ENCODE data around the gene HMCN2.

The HMCN2 gene

DNA sequence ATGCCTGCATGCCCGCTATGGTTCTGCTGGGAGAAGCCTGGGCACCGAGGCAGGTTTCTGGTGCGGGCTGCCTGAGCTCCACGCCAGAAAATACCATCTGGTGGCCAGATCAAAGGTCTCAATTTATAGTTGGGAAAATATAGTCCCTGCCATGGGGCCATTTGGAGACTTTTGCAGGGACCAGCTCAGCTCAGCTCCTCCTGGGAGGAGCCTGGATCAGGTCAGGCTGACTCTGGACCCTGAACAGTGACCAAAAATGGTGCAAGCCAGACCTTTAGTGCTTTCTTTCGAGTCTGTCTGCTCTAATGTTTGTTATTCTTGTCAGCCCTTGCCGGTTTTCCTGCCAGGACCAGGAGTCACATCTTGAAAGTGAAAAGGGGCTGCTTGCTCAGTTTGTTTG is 31.8 kb downstream of the HMCN2 start:
- H2BK12ac ChIP-seq (ENCODE audit: low read length) = no peak overlapping the region

DNA sequence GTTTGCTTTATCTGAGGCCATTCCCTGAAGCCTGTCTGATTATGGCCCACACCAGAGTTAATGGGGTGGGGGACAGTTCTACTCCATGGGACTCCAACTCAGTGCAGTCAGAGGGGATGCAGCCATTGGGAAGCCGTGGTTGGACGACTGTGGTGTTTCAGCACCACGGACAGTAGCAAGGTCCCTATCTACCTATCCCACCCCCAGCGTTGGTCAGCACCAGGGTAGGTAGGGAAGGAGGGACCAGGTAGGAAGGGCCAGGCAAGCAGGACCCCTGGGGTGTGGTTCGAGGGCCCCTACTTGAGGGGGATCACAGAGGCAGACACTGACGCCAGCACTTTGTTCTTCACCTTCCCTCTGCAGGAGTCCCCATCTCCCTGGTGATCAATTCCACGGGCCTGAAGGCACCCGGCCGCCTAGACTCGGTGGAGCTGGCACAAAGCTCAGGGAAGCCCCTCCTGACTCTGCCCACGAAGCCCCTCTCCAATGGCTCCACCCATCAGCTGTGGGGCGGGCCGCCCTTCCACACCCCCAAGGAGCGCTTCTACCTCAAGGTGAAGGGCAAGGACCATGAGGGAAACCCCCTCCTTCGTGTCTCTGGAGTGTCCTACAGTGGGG is 33.2 kb downstream of the HMCN2 start:
- no peak overlapping the region for H2BK5ac ChIP-seq (ENCODE audit: low read length)
- no peaks in the 10 kb centered on the region for H3K36me3 ChIP-seq (replicated peaks in 1 of 2; ENCODE audit: control insufficient read depth in 2 of 2, insufficient read depth in 2 of 2, low read length in 2 of 2)
- H2AK5ac ChIP-seq (ENCODE audit: low read depth, low read length) = no peak overlapping the region
- H4K8ac ChIP-seq (ENCODE audit: low read depth, low read length) = no peak overlapping the region
- H3K18ac ChIP-seq (ENCODE audit: low read length) = no peak overlapping the region
- no peaks in the 10 kb centered on the region for H3K79me1 ChIP-seq (ENCODE audit: low read depth, low read length)
- no peak overlapping the region for H3K9ac ChIP-seq (ENCODE audit: low read depth, low read length, poor library complexity)
- no peaks in the 10 kb centered on the region for H3K9me3 ChIP-seq (replicated peaks in 1 of 2; ENCODE audit: control insufficient read depth in 2 of 2, insufficient read depth in 1 of 2, low read depth in 1 of 2, low read length in 2 of 2)
- peak overlapping the region in 1 of 2 donors; percentile 24 for H3K4me3 ChIP-seq (ENCODE audit: low read length in 2 of 2)
- H2AFZ ChIP-seq (ENCODE audit: low read length) = no peak overlapping the region
- no peak overlapping the region for H3K4me2 ChIP-seq (ENCODE audit: insufficient read depth, low read length, poor library complexity, severe bottlenecking)
- H3K27me3 ChIP-seq (ENCODE audit: control insufficient read depth in 3 of 3, insufficient read depth in 3 of 3, low read depth in 1 of 3, low read length in 3 of 3) = peaks cover 0 to 22% (median 0%) of the 10 kb centered on the region in 3 experiments
- H2BK120ac ChIP-seq (ENCODE audit: low read depth, low read length) = no peak overlapping the region
- no peak overlapping the region for H3K4ac ChIP-seq (ENCODE audit: low read length)
- H3K4me1 ChIP-seq (ENCODE audit: control insufficient read depth in 2 of 2, insufficient read depth in 1 of 2, low read depth in 1 of 2, low read length in 2 of 2) = no peaks in the 10 kb centered on the region
- no peak overlapping the region for H3K23ac ChIP-seq (ENCODE audit: low read depth, low read length, poor library complexity)
- no peak overlapping the region for H3K14ac ChIP-seq (ENCODE audit: low read length)
- H2BK15ac ChIP-seq (ENCODE audit: low read length) = no peak overlapping the region
- H2BK12ac ChIP-seq (ENCODE audit: low read length) = no peak overlapping the region
- H3K27ac ChIP-seq (replicated peaks; ENCODE audit: low read length) = no peak overlapping the region
- no peak overlapping the region for H4K91ac ChIP-seq (ENCODE audit: low read depth, low read length, poor library complexity)
- DNase-seq (ENCODE audit: low spot score) = peak; percentile 48
- no CpG with 5 or more reads among the region's 15 CpGs for WGBS, 2 donors (ENCODE audit: extremely low coverage in 2 of 2, insufficient read length in 2 of 2, insufficient replicate concordance in 1 of 2)

More for the DNA sequence above, 31.8 kb downstream of the HMCN2 start:
- no peak overlapping the region for H3K4me3 ChIP-seq (ENCODE audit: low read length in 2 of 2)
- H2BK5ac ChIP-seq (ENCODE audit: low read length) = no peak overlapping the region
- no CpG with 5 or more reads among the region's 6 CpGs for WGBS, 2 donors (ENCODE audit: extremely low coverage in 2 of 2, insufficient read length in 2 of 2, insufficient replicate concordance in 1 of 2)
- no peak overlapping the region for H3K4me2 ChIP-seq (ENCODE audit: insufficient read depth, low read length, poor library complexity, severe bottlenecking)
- no peaks in the 10 kb centered on the region for H3K36me3 ChIP-seq (replicated peaks in 1 of 2; ENCODE audit: control insufficient read depth in 2 of 2, insufficient read depth in 2 of 2, low read length in 2 of 2)
- no peak overlapping the region for H3K27ac ChIP-seq (replicated peaks; ENCODE audit: low read length)
- H4K8ac ChIP-seq (ENCODE audit: low read depth, low read length) = no peak overlapping the region
- no peaks in the 10 kb centered on the region for H3K79me1 ChIP-seq (ENCODE audit: low read depth, low read length)
- no peaks in the 10 kb centered on the region for H3K9me3 ChIP-seq (replicated peaks in 1 of 2; ENCODE audit: control insufficient read depth in 2 of 2, insufficient read depth in 1 of 2, low read depth in 1 of 2, low read length in 2 of 2)
- H3K4me1 ChIP-seq (ENCODE audit: control insufficient read depth in 2 of 2, insufficient read depth in 1 of 2, low read depth in 1 of 2, low read length in 2 of 2) = no peaks in the 10 kb centered on the region
- H4K91ac ChIP-seq (ENCODE audit: low read depth, low read length, poor library complexity) = no peak overlapping the region
- no peak overlapping the region for H2AK5ac ChIP-seq (ENCODE audit: low read depth, low read length)
- no peak overlapping the region for H2BK15ac ChIP-seq (ENCODE audit: low read length)
- H3K18ac ChIP-seq (ENCODE audit: low read length) = no peak overlapping the region
- no peak overlapping the region for H3K4ac ChIP-seq (ENCODE audit: low read length)
- H3K27me3 ChIP-seq (ENCODE audit: control insufficient read depth in 3 of 3, insufficient read depth in 3 of 3, low read depth in 1 of 3, low read length in 3 of 3) = peaks cover 0 to 18% (median 0%) of the 10 kb centered on the region in 3 experiments
- DNase-seq (ENCODE audit: low spot score) = no peak
- H3K23ac ChIP-seq (ENCODE audit: low read depth, low read length, poor library complexity) = no peak overlapping the region
- no peak overlapping the region for H3K9ac ChIP-seq (ENCODE audit: low read depth, low read length, poor library complexity)
- no peak overlapping the region for H2AFZ ChIP-seq (ENCODE audit: low read length)
- no peak overlapping the region for H3K14ac ChIP-seq (ENCODE audit: low read length)
- no peak overlapping the region for H2BK120ac ChIP-seq (ENCODE audit: low read depth, low read length)

DNA sequence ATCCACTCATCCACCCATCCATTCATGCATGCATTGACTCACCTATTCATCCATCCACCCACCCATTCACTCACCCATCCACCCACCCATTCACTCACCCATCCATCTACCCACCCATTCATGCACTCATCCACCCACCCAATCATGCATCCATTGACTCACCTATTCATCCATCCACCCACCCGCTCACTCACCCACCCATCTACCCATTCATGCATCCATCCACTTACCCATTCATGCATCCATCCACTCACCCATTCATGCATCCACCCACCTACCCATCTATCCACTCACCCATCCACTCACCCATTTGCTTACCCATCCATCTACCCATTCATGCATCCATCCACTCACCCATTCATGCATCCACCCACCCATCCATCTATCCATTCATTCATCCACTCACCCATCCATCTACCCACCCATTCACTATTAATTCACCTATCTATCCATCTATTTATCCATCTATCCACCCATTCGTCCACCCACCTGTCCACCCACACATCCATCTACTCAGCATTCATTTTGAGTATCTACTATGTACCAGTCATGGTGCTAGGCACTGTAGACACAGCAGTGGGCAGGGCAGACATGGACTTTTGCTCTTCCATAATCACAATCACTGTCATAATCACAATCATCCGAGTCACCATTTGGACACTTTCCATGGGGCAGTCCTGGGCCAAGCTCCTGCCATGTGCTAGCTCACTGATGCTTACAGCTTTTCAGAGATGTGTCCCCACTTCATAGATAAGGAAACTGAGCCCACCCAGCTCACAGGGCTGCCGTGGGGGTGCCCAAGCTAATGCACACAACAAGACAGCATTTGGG is 34.4 kb downstream of the HMCN2 start:
- no peak overlapping the region for H2AFZ ChIP-seq (ENCODE audit: low read length)
- peaks cover 0 to 31% (median 0%) of the 10 kb centered on the region in 3 experiments for H3K27me3 ChIP-seq (ENCODE audit: control insufficient read depth in 3 of 3, insufficient read depth in 3 of 3, low read depth in 1 of 3, low read length in 3 of 3)
- H2BK120ac ChIP-seq (ENCODE audit: low read depth, low read length) = no peak overlapping the region

DNA sequence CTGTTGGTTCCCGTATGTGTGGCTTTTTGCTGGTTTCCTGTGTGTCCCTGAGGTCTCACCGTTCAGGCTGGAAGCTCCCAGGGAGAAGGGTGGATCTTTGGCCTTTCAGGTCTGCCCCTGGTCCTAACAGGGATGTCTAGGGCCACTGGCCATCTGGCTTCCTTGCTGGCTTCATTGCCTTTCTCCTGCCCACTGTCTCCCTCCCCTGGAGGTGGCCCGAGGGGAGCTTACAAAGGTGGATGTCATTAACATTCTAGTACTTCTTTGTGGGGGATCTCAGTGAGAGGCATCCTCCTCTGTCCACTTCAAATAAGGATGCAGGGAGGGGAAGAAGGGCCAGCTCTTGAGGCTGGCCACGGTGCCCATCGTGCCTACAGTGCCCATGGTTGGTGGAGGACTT is 35.2 kb downstream of the HMCN2 start:
- no peak overlapping the region for H4K91ac ChIP-seq (ENCODE audit: low read depth, low read length, poor library complexity)
- no CpG with 5 or more reads among the region's 5 CpGs for WGBS, 2 donors (ENCODE audit: extremely low coverage in 2 of 2, insufficient read length in 2 of 2, insufficient replicate concordance in 1 of 2)
- H2BK5ac ChIP-seq (ENCODE audit: low read length) = no peak overlapping the region
- peaks cover 0 to 33% (median 0%) of the 10 kb centered on the region in 3 experiments for H3K27me3 ChIP-seq (ENCODE audit: control insufficient read depth in 3 of 3, insufficient read depth in 3 of 3, low read depth in 1 of 3, low read length in 3 of 3)
- DNase-seq (ENCODE audit: low spot score) = no peak
- no peak overlapping the region for H3K4me2 ChIP-seq (ENCODE audit: insufficient read depth, low read length, poor library complexity, severe bottlenecking)
- H3K9ac ChIP-seq (ENCODE audit: low read depth, low read length, poor library complexity) = no peak overlapping the region
- H3K23ac ChIP-seq (ENCODE audit: low read depth, low read length, poor library complexity) = no peak overlapping the region
- no peaks in the 10 kb centered on the region for H3K79me1 ChIP-seq (ENCODE audit: low read depth, low read length)
- no peak overlapping the region for H3K4ac ChIP-seq (ENCODE audit: low read length)
- H3K27ac ChIP-seq (replicated peaks; ENCODE audit: low read length) = no peak overlapping the region
- no peak overlapping the region for H3K4me3 ChIP-seq (ENCODE audit: low read length in 2 of 2)
- no peak overlapping the region for H2AK5ac ChIP-seq (ENCODE audit: low read depth, low read length)
- no peak overlapping the region for H2AFZ ChIP-seq (ENCODE audit: low read length)
- no peak overlapping the region for H3K18ac ChIP-seq (ENCODE audit: low read length)
- no peak overlapping the region for H2BK12ac ChIP-seq (ENCODE audit: low read length)
- no peaks in the 10 kb centered on the region for H3K9me3 ChIP-seq (replicated peaks in 1 of 2; ENCODE audit: control insufficient read depth in 2 of 2, insufficient read depth in 1 of 2, low read depth in 1 of 2, low read length in 2 of 2)
- H4K8ac ChIP-seq (ENCODE audit: low read depth, low read length) = no peak overlapping the region
- H3K14ac ChIP-seq (ENCODE audit: low read length) = no peak overlapping the region
- no peaks in the 10 kb centered on the region for H3K4me1 ChIP-seq (ENCODE audit: control insufficient read depth in 2 of 2, insufficient read depth in 1 of 2, low read depth in 1 of 2, low read length in 2 of 2)
- H2BK120ac ChIP-seq (ENCODE audit: low read depth, low read length) = no peak overlapping the region
- H3K36me3 ChIP-seq (replicated peaks in 1 of 2; ENCODE audit: control insufficient read depth in 2 of 2, insufficient read depth in 2 of 2, low read length in 2 of 2) = no peaks in the 10 kb centered on the region
- no peak overlapping the region for H2BK15ac ChIP-seq (ENCODE audit: low read length)

More for the DNA sequence above, 34.4 kb downstream of the HMCN2 start:
- Histone ChIP-seq H2BK5ac (ENCODE audit: low read length) (no peak overlapping the region), H3K4me1 (ENCODE audit: control insufficient read depth in 2 of 2, insufficient read depth in 1 of 2, low read depth in 1 of 2, low read length in 2 of 2) (no peaks in the 10 kb centered on the region), H3K27ac (replicated peaks; ENCODE audit: low read length) (no peak overlapping the region), H2BK12ac (ENCODE audit: low read length) (no peak overlapping the region), H4K8ac (ENCODE audit: low read depth, low read length) (no peak overlapping the region), H2AK5ac (ENCODE audit: low read depth, low read length) (no peak overlapping the region), H3K9ac (ENCODE audit: low read depth, low read length, poor library complexity) (peak overlapping the region; percentile 34), H2BK15ac (ENCODE audit: low read length) (no peak overlapping the region), H3K18ac (ENCODE audit: low read length) (no peak overlapping the region), H3K79me1 (ENCODE audit: low read depth, low read length) (no peaks in the 10 kb centered on the region), H3K4ac (ENCODE audit: low read length) (no peak overlapping the region), H3K4me2 (ENCODE audit: insufficient read depth, low read length, poor library complexity, severe bottlenecking) (no peak overlapping the region), H3K36me3 (replicated peaks in 1 of 2; ENCODE audit: control insufficient read depth in 2 of 2, insufficient read depth in 2 of 2, low read length in 2 of 2) (no peaks in the 10 kb centered on the region), H3K4me3 (ENCODE audit: low read length in 2 of 2) (peak overlapping the region in 1 of 2 donors; percentile 24), H3K9me3 (replicated peaks in 1 of 2; ENCODE audit: control insufficient read depth in 2 of 2, insufficient read depth in 1 of 2, low read depth in 1 of 2, low read length in 2 of 2) (no peaks in the 10 kb centered on the region), H4K91ac (ENCODE audit: low read depth, low read length, poor library complexity) (no peak overlapping the region), H3K14ac (ENCODE audit: low read length) (no peak overlapping the region), H3K23ac (ENCODE audit: low read depth, low read length, poor library complexity) (no peak overlapping the region)
- 80 to 100% methylated on average over 1 of the region's 4 CpGs for WGBS, 2 donors (ENCODE audit: extremely low coverage in 2 of 2, insufficient read length in 2 of 2, insufficient replicate concordance in 1 of 2)
- DNase-seq (ENCODE audit: low spot score) = no peak
